Right lobe of liver (tissue), 4 donors: ENCODE data around the gene CDKN3.

Experiments
- POLR2A ChIP-seq: fragments of 450-650 bp; IDR thresholded peaks from one replicate; pipeline ENCODE4 v1.6.1; 2017; ENCODE audit warnings: antibody characterized with exemption, mild to moderate bottlenecking
- TF ChIP-seq, protein P1 (sequence below), 4 donors: fragments of 200-600 bp in 3 of 4; fragments of 450-650 bp in 1 of 4; IDR thresholded peaks; one replicate each; pipeline versions ENCODE4 v1.5.1 to v1.8.0; 2016 to 2022; ENCODE audit warnings: antibody characterized with exemption in 4 of 4, mild to moderate bottlenecking in 2 of 4
- donor health status: DM: no; HTN: no; CAD: no.
- donor health status: DM: no; HTN: no; CAD: no.
- donor health status: DM: no; HTN: yes; CAD: no.

DNA sequence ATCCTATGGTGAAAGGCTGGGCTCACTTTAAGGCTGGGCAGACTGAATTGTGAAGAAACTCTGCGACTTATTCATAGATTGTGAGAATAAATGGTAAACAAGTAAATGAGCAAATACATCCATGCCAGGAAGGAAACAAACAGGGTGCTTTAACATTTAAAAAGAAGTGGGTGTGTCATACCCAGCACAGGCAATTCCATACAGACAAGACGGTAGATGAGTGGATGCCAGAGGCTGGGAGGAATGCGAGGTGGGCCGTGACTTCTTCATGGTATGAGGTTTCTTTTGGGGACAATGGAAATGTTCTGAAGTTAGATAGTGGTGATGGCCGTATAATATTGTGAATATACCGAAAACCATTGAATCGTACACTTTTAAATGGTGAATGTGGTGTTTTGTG lies 49.8 kb upstream of the CDKN3 start:
- TF ChIP-seq, protein P1, sequence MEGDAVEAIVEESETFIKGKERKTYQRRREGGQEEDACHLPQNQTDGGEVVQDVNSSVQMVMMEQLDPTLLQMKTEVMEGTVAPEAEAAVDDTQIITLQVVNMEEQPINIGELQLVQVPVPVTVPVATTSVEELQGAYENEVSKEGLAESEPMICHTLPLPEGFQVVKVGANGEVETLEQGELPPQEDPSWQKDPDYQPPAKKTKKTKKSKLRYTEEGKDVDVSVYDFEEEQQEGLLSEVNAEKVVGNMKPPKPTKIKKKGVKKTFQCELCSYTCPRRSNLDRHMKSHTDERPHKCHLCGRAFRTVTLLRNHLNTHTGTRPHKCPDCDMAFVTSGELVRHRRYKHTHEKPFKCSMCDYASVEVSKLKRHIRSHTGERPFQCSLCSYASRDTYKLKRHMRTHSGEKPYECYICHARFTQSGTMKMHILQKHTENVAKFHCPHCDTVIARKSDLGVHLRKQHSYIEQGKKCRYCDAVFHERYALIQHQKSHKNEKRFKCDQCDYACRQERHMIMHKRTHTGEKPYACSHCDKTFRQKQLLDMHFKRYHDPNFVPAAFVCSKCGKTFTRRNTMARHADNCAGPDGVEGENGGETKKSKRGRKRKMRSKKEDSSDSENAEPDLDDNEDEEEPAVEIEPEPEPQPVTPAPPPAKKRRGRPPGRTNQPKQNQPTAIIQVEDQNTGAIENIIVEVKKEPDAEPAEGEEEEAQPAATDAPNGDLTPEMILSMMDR (IDR thresholded peaks at IDR 0.05), result no peak
- TF ChIP-seq POLR2A, result no peak
